ENCODE data around the gene VCAM1.

VCAM1 gene

DNA sequence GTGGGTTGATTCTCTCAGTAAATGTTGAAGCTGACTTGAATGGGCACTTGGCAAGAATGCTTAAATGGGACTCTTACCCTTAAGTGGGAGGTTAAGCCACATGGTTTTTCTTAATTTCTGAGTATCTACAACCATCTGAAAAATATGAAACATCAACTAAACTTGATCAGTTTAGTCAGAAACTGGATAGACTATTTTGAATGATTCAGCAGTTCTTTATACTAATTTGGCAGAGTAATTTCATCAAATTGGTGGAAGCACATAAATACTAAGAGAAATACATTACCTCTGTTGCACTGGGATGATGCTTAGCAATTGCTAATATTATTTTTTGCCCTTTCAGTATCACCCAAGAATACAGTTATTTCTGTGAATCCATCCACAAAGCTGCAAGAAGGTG is 4.7 kb downstream of the VCAM1 start:
- no peak for DNase-seq

DNA sequence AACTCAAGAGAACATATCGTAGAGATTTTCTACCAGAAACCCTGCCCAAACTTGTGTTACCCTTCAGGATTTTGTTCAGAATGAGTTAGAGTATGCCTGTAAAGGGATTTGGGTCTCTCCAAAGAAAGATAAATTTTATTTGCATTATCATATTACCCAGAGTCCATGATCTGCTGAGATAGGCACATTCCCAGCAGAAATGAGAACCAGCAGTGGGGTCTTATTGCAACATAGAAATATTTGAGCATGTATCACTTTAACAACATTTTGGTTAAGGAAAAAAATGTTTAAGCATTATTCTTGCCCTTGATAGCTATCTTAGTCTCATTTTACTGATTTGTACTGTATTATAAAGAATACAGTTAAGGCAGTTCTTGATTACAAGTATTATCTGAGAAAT is 10.6 kb downstream of the VCAM1 start:
- DNase-seq = no peak

- no peak for DNase-seq
These were observed 11.8 kb downstream of the VCAM1 start for GRCh38 chr1:100731309-100731708.

DNA sequence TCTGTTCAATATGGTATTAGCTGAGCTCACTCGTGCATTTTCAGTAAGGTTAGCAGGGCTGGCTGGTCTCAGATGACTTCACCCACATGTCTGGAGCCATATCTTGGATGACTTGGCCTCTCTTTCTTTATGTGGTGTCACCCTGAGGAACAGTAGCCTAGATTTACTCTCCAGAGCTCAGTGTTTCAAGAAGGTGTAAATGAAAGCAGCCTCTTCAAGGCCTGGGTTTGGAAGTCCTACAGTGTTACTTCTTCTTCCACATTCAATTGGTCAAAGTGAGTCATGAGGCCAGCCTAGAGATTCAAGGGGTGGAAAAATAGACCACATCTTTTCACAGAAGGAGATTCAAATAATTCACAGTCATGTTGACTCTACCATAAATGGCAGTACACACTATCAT is 12.2 kb downstream of the VCAM1 start:
- no peak for DNase-seq

- no peak for DNase-seq
These were observed 15.1 kb downstream of the VCAM1 start for GRCh38 chr1:100734676-100735075.

DNA sequence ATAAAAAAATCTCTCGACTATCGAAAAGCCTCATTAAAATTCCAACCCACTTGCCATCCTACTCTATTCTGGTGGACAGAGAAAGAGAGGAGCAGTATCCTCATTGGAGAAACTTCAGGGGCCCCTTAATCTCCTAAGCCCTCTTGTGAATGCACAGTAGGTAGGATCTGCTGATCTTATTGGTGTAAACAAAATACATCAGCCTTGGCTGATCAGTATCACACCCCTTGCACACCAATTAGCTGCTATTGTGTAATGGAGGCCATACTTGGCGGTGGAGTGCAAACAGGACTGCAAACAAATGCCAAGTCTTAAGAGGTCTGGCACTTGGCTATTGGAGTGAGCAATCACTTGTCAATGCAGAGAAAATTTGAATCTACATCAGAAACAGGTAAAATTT is 15.7 kb downstream of the VCAM1 start:
- DNase-seq = no peak

- DNase-seq = no peak
These were observed 16.8 kb downstream of the VCAM1 start for GRCh38 chr1:100736324-100736723.

- no peak for DNase-seq
These were observed 17.2 kb downstream of the VCAM1 start for GRCh38 chr1:100736746-100737145.

GRCh38 chr1:100746542-100746932 is 27.0 kb downstream of the VCAM1 start:
- no peak for DNase-seq

- DNase-seq = no peak
These were observed 28.2 kb downstream of the VCAM1 start for GRCh38 chr1:100747771-100748170.

GRCh38 chr1:100750005-100750885 is 30.7 kb downstream of the VCAM1 start:
- no peak for DNase-seq

DNA sequence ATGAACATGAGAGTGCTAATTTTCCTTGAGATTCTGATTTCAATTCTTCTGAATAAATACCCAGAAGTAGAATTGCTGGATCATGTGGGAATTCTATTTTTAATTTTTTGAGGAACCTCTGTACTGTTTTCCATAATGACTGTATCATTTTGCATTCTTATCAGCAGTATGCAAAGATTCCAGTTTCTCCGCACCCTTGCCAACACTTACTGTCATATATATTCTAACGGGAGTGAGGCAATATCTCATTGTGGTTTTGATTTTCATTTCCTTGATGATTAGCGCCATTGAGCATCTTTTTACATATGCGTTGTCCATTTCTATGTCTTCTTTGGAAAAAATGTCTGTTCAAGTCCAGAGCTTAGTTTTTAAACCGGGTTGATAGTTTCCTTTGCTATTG is 33.2 kb downstream of the VCAM1 start:
- DNase-seq = no peak

DNA sequence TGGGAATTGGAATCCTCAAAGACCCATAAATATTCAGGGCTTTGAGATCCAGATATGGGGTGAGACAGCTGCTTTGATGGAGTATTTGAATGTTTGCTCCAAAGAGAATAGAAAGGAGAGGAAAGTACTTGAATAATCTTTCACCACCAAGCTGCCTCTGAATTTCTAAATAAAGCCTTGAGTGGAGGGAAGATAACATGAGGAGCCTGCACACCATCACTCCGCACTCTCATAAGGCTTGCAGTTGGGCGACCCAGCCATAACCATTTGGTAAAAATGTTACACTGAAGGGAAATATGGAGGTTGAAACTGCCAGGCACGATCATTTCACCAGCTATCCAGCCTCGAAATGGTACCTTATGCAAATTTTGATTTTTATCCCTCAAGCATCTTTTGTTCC is 38.4 kb downstream of the VCAM1 start:
- no peak for DNase-seq

- no peak for DNase-seq
These were observed 39.6 kb downstream of the VCAM1 start for GRCh38 chr1:100759188-100759587.

DNA sequence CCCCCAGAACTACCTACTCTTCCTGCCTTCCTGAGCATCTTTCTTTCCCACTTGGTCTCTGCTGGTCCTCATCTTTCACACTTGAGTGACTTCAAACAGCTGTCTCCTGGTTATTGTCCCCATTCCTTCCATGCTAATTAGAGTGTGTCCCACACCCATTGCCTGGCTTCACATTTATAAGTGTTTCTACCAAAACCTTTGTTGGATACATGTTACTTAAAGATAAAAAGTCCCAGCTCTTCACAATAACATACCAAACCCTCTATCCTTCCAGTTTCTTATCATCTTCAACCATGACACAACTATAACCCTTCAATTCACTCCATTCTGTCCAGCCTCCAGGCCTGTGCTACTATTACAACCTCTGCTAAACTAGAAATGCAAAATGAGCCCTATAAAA is 41.0 kb downstream of the VCAM1 start:
- no peak for DNase-seq

DNA sequence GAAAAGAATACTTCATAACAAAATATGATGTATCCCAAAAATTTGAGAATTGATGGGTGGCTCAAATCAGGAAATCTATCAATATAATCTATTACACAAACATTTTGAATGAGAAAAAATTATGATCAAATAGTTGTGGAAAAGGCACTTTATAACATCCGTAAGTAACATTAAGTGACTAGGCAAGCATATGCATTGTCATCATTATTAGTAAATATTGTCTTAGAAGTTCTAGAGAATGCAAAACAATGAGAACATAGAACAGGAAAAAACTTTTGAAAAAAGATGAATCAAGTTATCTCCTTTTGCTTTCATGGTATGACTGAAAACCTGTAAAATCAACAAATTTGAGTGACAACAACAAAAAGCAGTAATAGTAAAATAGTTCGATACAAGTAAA is 42.9 kb downstream of the VCAM1 start:
- no peak for DNase-seq

DNA sequence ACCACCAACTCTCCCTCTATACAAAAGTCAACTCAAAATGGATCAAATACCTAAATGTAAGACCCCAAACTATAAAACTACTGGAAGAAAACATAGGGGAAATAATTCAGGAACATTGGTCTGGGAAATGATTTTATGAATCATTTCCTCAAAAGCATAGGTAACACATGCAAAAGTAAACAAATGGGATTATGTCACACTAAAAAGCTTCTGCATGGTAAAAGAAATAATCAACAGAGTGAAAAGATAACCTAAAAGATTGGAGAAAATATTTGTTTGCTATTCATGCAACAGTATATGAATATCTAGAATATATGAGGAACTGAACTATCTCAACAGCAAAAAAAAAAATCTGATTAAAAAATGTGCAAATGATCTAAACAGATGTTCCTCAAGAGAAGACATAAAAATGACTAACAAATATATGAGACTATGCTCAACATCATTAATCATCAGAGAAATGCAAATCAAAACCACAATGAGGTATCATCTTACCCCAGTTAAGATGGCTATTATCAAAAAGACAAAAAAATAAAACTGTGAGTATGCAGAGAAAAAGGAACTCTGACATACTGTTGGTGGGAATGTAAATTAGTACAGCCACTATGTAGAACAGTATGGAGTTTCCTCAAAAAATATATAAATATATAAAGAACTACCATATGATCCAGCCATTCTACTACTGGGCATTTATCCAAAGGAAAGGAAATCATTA is 47.8 kb downstream of the VCAM1 start:
- DNase-seq = no peak

GRCh38 chr1:100769323-100769722 is 49.8 kb downstream of the VCAM1 start:
- no peak for DNase-seq

DNA sequence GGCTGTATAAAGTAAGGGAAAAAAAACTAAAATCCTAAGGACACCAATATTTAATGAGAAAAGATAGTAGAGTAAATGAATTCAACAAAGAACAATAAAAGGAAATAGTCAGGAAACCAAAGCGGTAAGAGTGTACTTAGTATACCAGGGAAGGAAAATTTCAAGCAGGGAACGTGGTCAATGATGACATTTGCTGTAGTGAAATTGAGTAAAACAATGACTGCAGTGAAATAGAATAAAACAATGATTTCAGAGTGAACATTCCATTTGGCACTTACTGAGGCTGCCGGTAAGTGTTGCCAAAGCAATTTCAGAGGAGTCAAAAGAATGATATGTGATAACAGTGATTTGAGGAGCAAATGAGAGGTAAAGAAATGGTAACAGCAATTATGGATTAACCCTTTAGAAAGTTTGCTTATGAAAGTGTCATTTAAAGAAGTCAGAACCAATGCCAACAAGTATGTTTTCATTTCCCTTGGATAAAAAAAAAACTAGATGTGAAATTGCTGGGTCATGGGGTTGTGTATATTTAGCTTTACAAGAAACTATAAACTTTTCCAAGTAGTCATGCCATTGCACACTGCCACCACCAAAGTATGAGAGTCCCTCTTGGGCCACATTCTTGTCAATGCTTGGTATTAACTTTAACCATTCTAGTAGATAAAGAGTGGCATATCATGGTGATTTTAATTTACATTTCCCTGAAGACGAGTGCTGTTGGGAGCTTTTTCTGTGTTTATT is 50.5 kb downstream of the VCAM1 start:
- no peak for DNase-seq

- DNase-seq = no peak
These were observed 53.9 kb downstream of the VCAM1 start for GRCh38 chr1:100773444-100773843.

- DNase-seq = no peak
These were observed 54.8 kb downstream of the VCAM1 start for GRCh38 chr1:100774370-100774769.

DNA sequence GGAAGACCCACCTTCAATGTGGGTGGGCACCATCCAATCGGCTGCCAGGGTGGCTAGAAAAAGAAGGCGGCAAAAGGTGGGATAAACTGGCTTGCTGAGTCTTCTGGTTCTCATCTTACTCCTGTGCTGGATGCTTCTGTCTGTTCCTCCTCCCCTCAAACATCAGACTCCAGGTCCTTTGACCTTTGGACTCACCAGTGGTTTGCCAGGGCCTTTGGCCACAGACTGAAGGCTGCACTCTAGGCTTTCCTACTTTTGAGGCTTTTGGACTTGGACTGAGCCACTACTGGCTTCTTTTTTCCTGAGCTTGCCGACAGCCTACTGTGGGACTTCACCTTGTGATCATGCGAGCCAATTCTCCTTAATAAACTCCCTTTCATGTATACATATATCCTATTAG is 55.9 kb downstream of the VCAM1 start:
- no peak for DNase-seq

DNA sequence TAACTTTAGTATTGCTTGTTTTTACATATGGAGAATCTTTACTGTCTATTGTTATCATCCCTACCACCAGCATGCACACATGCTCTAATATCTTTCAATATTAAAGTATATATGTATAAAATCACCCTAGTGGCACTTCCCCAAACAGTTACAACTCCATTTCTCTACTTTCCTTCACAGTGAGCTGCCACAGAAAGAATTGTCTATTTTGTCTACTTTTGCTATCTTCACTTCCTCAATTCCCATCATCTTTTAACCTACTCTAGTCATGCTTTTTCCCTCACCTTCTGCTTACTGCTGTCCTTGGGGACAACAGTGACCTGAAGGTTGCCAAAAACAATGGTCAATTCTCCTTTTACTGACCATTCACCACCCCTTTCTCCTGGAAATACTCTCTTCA is 59.2 kb downstream of the VCAM1 start:
- DNase-seq = no peak

DNA sequence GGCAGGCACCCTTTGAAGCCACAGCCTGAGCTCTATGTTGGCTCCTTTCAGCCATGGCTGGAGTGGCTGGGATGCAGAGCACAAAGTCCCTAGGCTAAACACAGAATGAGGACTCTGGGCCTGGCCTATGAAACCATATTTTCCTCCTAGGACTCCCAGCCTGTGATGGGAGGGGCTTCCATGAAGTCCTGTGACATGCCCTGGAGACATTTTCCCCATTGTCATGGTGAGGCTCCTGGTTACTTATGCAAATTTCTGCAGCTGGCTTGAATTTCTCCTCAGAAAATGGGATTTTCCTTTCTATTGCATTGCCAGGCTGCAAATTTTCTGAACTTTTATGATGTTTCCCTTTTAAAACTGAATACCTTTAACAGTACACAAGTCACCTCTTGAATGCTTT is 61.3 kb downstream of the VCAM1 start:
- no peak for DNase-seq

Measured in activated CD8-positive, alpha-beta memory T cell treated with anti-CD3 and anti-CD28 coated beads, Interleukin-2, amount 50 U/mL, for 4 hours (primary cell).